HG03280 (cell line): ENCODE data around the gene TOMM34.

ENCODE experiments used
- ATAC-seq: cut with Tn5 transposase; IDR thresholded peaks from one replicate; pipeline ENCODE4 v1.9.1; 2021; ENCODE audit warnings: mild to moderate bottlenecking, moderate library complexity; ENCODE audit not compliant: unreplicated experiment

The TOMM34 gene

GRCh38 chr20:44963325-44964215, 3.4 kb upstream of the TOMM34 start:
- no peak for ATAC-seq

- no peak for ATAC-seq
Measured at GRCh38 chr20:44962483-44962882, 2.3 kb upstream of the TOMM34 start.

GRCh38 chr20:44961870-44962267, 1.7 kb upstream of the TOMM34 start:
- no peak for ATAC-seq

GRCh38 chr20:44961011-44961869, 1.0 kb upstream of the TOMM34 start:
- ATAC-seq, result no peak

DNA sequence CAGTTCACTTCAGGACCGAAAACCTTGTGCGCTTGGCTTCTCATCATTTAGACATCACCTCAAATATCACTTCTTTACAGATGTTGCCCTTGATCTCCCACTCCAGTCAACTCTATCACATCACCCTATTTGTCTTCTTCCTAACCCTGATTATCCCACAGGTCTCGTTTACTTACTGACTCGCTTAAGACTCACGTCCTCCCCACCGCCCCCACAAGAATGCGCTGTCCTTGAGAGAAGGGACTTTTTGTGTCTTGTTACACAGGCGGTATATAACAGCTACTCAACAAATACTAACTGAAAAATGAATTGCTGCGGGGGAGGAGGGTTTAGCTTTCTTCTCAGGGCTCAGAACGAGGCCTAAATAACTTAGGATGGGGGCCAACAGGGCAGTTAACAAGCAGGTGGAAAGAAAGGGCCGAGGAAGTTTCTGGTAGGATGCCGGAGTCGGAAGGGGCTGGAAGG, 527 bp downstream of the TOMM34 start:
- ATAC-seq, result no peak

GRCh38 chr20:44959082-44959637, 1.0 kb downstream of the TOMM34 start:
- ATAC-seq, result no peak

GRCh38 chr20:44958276-44958675, 1.9 kb downstream of the TOMM34 start:
- no peak for ATAC-seq

DNA sequence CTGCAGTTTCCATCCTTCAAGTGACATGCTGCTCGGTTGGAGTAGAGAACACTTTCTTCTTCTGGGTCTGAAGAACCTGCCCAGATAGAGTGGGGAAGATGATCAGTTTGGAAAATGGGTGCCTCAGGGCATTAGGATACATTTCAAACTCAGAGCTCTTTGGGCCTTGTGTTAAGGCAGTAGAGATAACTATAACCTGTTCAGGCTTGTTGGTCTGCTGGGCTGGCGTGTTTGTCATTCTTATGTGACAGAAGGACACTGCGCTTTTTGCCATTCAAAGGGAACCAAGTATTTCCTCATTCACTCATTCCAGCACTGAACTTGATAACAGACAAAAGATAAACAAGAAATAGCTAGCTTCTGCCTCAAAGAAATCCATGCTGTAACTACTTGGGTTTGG, 3.8 kb downstream of the TOMM34 start:
- no peak for ATAC-seq

DNA sequence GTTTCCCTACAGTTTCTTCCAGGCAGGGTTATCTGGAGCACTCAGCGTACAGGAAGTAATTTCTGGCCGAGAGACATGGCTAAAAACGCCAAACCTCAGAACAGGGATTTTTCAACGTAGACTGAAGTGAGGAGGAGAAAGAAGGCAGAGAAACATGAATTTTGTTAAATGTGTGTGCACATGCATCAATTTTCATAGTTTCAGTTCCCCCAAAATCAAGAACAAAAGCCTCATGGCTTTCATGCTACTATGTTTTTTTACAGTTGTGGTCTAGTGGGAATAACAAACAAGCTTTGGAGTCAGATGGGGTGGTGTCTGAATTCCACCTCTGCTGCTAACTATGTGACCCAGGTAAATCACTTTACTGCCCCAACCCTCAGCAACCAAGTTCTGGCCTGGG, 4.9 kb downstream of the TOMM34 start:
- no peak for ATAC-seq

GRCh38 chr20:44954211-44954610, 6.0 kb downstream of the TOMM34 start:
- no peak for ATAC-seq

GRCh38 chr20:44952731-44953130, 7.5 kb downstream of the TOMM34 start:
- ATAC-seq, result no peak

GRCh38 chr20:44950368-44950767, 9.8 kb downstream of the TOMM34 start:
- no peak for ATAC-seq

DNA sequence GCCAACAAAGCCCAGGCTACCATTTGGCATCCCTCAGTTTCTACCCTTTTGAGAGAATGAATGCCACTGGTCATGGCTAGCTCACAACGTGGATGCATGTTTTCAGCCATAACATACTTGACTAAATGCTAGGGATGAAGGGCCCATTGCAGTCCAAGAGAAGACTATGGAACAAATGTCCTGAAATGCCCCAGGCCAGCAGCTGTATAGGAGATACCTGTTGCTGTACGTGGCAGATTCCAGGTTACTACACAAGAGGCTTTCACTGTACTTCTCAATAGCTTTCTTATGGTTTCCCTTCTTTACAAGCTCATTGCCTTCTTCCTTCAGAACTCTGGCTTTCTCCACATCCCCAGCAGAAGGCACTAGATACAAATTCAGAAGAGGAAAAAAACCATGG, 11.7 kb downstream of the TOMM34 start:
- ATAC-seq, result no peak

DNA sequence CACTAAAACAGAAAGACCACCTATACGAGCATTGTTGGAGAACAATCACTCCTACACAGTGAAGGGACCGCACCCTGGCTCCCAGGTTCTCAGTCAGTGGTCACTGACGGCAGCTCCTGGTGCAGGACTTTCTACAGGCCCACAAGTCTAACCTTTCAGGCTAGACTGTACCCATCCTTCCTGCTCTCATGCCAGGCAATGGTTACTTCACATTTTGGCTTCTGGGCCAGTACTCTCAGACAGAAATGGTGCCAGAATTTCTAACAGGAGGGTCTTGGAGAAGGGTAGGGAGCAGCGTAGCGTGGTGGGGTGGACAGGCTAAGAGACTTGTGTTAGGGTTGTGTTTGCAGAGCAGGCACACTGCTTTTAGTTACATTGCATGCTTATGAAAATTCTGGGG, 12.1 kb downstream of the TOMM34 start:
- ATAC-seq, result no peak

GRCh38 chr20:44946271-44946852, 13.8 kb downstream of the TOMM34 start:
- ATAC-seq, result no peak

DNA sequence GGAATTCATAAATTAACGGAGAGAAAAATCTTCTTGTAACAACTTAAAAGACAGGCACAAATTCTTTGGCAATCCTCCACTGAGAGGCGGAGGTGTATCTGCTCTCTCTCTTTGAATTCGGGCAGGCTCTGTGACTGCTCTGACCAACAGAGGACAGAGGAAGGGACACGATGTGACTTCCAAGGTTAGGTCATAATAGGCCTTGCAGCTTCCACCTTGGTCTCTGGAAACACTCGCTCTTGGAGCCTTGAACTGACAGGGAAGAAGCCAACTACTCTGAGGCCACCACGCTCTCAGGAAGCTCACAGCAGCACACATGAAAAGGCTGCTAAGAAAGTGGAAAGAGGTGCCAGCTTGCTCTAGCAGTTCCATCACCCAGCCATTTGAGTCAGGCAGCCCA, 14.9 kb downstream of the TOMM34 start:
- ATAC-seq, result no peak

- ATAC-seq, result no peak
Measured at GRCh38 chr20:44943828-44944227, 16.4 kb downstream of the TOMM34 start.

- ATAC-seq, result no peak
Measured at GRCh38 chr20:44942264-44942973, 17.8 kb downstream of the TOMM34 start.

- no peak for ATAC-seq
Measured at GRCh38 chr20:44941120-44941691, 19.0 kb downstream of the TOMM34 start.

GRCh38 chr20:44938637-44939036, 21.6 kb downstream of the TOMM34 start:
- ATAC-seq, result no peak
